T-cell (primary cell): ENCODE measurements around the gene MTHFD2L. TPM values are rescaled to one million over a fixed set of nuclear protein-coding genes. Genes with fewer than 3 reads are reported as not detected.

ENCODE experiments used
- ATAC-seq, 4 experiments: fragments of 200-7000 bp in 3 of 4; fragments of 150-1000 bp in 1 of 4; cut with Tn5 transposase; replicated peaks in 1 of 4; 1 replicate in 3 of 4; 2 replicates in 1 of 4; pipeline ENCODE4 v1.10.0; 2021; ENCODE audit warnings: moderate library complexity in 3 of 4, mild to moderate bottlenecking in 2 of 4, moderate number of reproducible peaks in 1 of 4
- CTCF ChIA-PET, 2 donors: fragments of 300-600 bp; sonication (Branson Sonifier 250); formaldehyde crosslinking; loops; one replicate each; lab custom pipeline; 2022; ENCODE audit warnings: antibody characterized with exemption in 2 of 2; lab: Charles Lee
- POLR2A ChIA-PET, 2 donors: fragments of 300-600 bp; sonication (Branson Sonifier 250); formaldehyde crosslinking; loops; one replicate each; lab custom pipeline; 2022; ENCODE audit warnings: antibody characterized with exemption in 2 of 2; lab: Charles Lee
- DNase-seq, 35 experiments: peaks; one replicate each; pipeline versions ENCODE4 v3.0.0 to v3.0.0-alpha.2; 2013 to 2023
- H3K27ac ChIP-seq: one replicate; pipeline ENCODE4 v1.5.1; 2013; ENCODE audit warnings: low read length
- H3K27me3 ChIP-seq, 2 experiments: replicated peaks in 1 of 2; 1 replicate in 1 of 2; 2 replicates in 1 of 2; pipeline versions ENCODE4 v1.6.1 to v1.7.0; 2013; ENCODE audit warnings: low read length in 1 of 2, mixed read lengths in 1 of 2; ENCODE audit not compliant: control insufficient read depth in 2 of 2, insufficient read depth in 2 of 2; ENCODE audit errors: extremely low read depth in 1 of 2
- H3K36me3 ChIP-seq, 2 donors: 1 replicate in 1 of 2; 2 replicates in 1 of 2; pipeline versions ENCODE4 v1.6.1 to v1.7.0; 2013; ENCODE audit warnings: low read length in 1 of 2; ENCODE audit not compliant: control insufficient read depth in 2 of 2, insufficient read depth in 1 of 2; ENCODE audit errors: extremely low read depth in 1 of 2
- H3K4me1 ChIP-seq, 2 experiments: 1 replicate in 1 of 2; 2 replicates in 1 of 2; pipeline versions ENCODE4 v1.6.1 to v1.7.0; 2013; ENCODE audit warnings: low read length in 2 of 2, mixed read lengths in 1 of 2; ENCODE audit not compliant: insufficient read depth in 2 of 2, control insufficient read depth in 1 of 2; ENCODE audit errors: extremely low read depth in 1 of 2
- H3K4me3 ChIP-seq, 2 donors: 1 replicate in 1 of 2; 2 replicates in 1 of 2; pipeline versions ENCODE4 v1.5.1 to v1.7.0; 2013; ENCODE audit warnings: mild to moderate bottlenecking in 2 of 2, low read length in 1 of 2, moderate library complexity in 1 of 2; ENCODE audit not compliant: control insufficient read depth in 1 of 2; ENCODE audit errors: extremely low read depth in 1 of 2
- H3K9me3 ChIP-seq: 2 replicates; pipeline ENCODE4 v1.7.0; 2013
- H3K27ac Mint-ChIP-seq, 2 donors: one replicate each; pipeline ENCODE4 v1.8.0; 2020 to 2021; ENCODE audit warnings: mild to moderate bottlenecking in 2 of 2, mixed read lengths in 2 of 2
- H3K27me3 Mint-ChIP-seq, 2 donors: one replicate each; pipeline ENCODE4 v1.8.0; 2021 to 2022; ENCODE audit warnings: mixed read lengths in 2 of 2
- H3K36me3 Mint-ChIP-seq: one replicate; pipeline ENCODE4 v1.8.0; 2021; ENCODE audit warnings: mixed read lengths
- H3K4me1 Mint-ChIP-seq, 3 donors: one replicate each; pipeline ENCODE4 v1.8.0; 2020 to 2022; ENCODE audit warnings: mixed read lengths in 3 of 3, mild to moderate bottlenecking in 1 of 3
- H3K4me3 Mint-ChIP-seq, 3 donors: one replicate each; pipeline ENCODE4 v1.8.0; 2020 to 2022; ENCODE audit warnings: mild to moderate bottlenecking in 3 of 3, mixed read lengths in 3 of 3, moderate library complexity in 3 of 3
- H3K9me3 Mint-ChIP-seq, 3 donors: one replicate each; pipeline ENCODE4 v1.8.0; 2020 to 2022; ENCODE audit warnings: mixed read lengths in 3 of 3
- WGBS: methylation state at CpG from one replicate; pipeline ENCODE4 v1.1.5; 2013; ENCODE audit warnings: missing lambda C conversion rate; ENCODE audit not compliant: insufficient coverage; 5-methylcytosine and 5-hydroxymethylcytosine counted together
- total RNA-seq, 35 experiments: library from RNA in 6 of 35; stranded (reverse) in 6 of 35; fragments of 120-200 nt in 1 of 35; gene quantifications; one replicate each; pipeline versions ENCODE4 v1.2.1 to v1.2.4 and lab custom pipeline; 2013 to 2026

Gene MTHFD2L
- total RNA-seq, 5 donors from 2014 or later (not counting 1 experiment from before 2014, with no cell fraction given): 7.2 to 9.8 (median 7.9) TPM

DNA sequence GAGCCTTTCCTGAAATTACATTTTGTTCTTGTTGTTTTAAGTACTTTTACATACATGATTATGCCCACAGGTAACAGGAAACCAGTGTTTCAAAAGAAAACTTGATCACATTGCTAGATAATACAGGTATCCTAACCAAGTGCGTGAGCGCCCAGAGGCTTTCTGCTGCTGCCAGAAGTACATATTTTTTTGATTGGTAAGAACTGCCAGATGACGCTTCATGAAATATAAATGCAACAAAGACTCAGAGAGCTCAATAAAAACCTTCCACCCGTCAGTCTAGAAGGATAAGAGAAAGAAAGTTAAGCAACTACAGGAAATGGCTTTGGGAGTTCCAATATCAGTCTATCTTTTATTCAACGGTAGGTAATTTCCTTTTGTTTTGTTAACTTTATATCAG lies 150.3 kb downstream of the MTHFD2L start, which contains the start of gene EPGN:
Gene EPGN (plus strand): TSS at position 256 of the 400 bp plus-strand sequence. CDS start 64 bp downstream, at position 320.
- Mint-ChIP-seq H3K27me3 (no peaks in the 10 kb centered on the region), H3K4me1 (peaks cover 9 to 13% (median 12%) of the 10 kb centered on the region in 3 donors), H3K27ac (peak within 1 kb of the TSS; percentile 65 to 74), H3K9me3 (no peaks in the 10 kb centered on the region), H3K4me3 (peak within 1 kb of the TSS; percentile 31 to 54 (median 49)), H3K36me3 (no peaks in the 10 kb centered on the region)
- POLR2A ChIA-PET: interaction anchor here in 1 of 2 donors (1.0 kb wide), 1 partner anchor 123 kb away, joined by 3 read pairs; no protein-coding TSS in a partner anchor
- CTCF ChIA-PET: interaction anchor here (1.0 to 2.2 kb wide), 3 partner anchors 75 to 80 kb away, joined by 3 to 7 read pairs (median 4); no protein-coding TSS in a partner anchor
- DNase-seq: peak in 20 of 35 experiments; percentile 2 to 71 (median 25)
- Histone ChIP-seq H3K4me1 (peaks cover 0 to 10% of the 10 kb centered on the region in 2 experiments), H3K36me3 (no peaks in the 10 kb centered on the region), H3K9me3 (no peaks in the 10 kb centered on the region), H3K27me3 (no peaks in the 10 kb centered on the region), H3K27ac (no peak within 1 kb of the TSS), H3K4me3 (no peak within 1 kb of the TSS)
- WGBS: no CpG with 5 or more reads among the region's 5 CpGs
- ATAC-seq: peak in 3 of 4 experiments; percentile 50 to 94 (median 56)

DNA sequence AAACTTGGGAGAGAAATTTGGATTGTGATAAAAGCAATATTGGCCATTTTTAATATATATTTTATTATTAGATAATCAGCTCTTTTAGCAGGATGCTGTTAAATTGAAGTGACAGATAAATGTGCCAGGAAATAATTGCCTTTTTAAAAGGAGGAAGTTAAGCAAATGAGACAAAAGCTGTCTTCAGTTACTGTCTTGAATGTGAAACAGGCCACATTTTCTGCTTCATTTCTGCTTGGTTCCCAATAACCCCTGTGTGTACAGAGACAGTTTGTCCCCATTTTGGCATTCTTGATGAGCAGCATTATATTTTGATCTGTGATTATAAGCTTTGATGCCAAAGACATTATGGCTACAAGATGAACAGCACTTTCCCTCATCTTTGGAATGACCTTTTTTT lies 151.3 kb downstream of the MTHFD2L start:
- H3K27me3 Mint-ChIP-seq: no peaks in the 10 kb centered on the region
- no peaks in the 10 kb centered on the region for H3K36me3 Mint-ChIP-seq
- Histone ChIP-seq H3K4me3 (no peak overlapping the region), H3K27me3 (no peaks in the 10 kb centered on the region), H3K27ac (no peak overlapping the region), H3K9me3 (no peaks in the 10 kb centered on the region), H3K4me1 (peaks cover 0 to 10% of the 10 kb centered on the region in 2 experiments), H3K36me3 (no peaks in the 10 kb centered on the region)
- ATAC-seq: no peak
- H3K27ac Mint-ChIP-seq: no peak overlapping the region
- no peaks in the 10 kb centered on the region for H3K9me3 Mint-ChIP-seq
- H3K4me1 Mint-ChIP-seq: peaks cover 9 to 13% (median 12%) of the 10 kb centered on the region in 3 donors
- ChIA-PET POLR2A (no interaction called here), CTCF (interaction anchor here (0.5 to 2.2 kb wide), 5 partner anchors 79 to 175 kb away, joined by 3 to 7 read pairs (median 3); no protein-coding TSS in a partner anchor)
- H3K4me3 Mint-ChIP-seq: no peak overlapping the region
- no peak for DNase-seq

DNA sequence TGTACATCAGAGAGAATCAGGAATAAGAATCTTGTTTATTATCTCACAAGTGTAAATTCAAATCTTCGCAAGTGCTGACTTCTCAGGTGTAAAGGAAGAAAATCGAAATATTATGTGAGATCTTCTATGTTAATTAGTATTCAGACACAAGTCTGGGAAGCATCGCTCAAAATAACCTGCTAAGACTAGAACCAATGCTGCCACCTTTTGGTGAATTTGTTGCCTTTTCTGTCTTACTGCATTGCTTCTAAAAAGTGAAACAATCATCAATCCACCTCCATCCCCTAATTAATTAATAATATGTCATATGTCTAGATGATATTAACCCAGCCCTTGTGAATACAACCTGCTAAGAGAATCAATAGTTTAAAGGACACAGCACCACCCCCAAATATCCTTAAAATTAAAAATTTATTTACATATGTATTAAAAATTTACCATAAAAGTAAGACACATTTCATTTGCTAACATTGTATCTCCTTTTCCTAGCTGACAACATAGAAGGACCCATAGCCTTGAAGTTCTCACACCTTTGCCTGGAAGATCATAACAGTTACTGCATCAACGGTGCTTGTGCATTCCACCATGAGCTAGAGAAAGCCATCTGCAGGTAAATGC lies 153.9 kb downstream of the MTHFD2L start:
- Mint-ChIP-seq H3K9me3 (no peaks in the 10 kb centered on the region), H3K27me3 (peaks cover 0 to 3% of the 10 kb centered on the region in 2 donors), H3K36me3 (no peaks in the 10 kb centered on the region), H3K4me3 (no peak overlapping the region), H3K4me1 (peaks cover 9 to 13% (median 12%) of the 10 kb centered on the region in 3 donors), H3K27ac (no peak overlapping the region)
- ChIA-PET POLR2A (no interaction called here), CTCF (interaction anchor here (0.6 to 2.0 kb wide), 3 partner anchors 82 to 123 kb away, joined by 3 to 13 read pairs (median 5); no protein-coding TSS in a partner anchor)
- Histone ChIP-seq H3K36me3 (no peaks in the 10 kb centered on the region), H3K27ac (no peak overlapping the region), H3K27me3 (no peaks in the 10 kb centered on the region), H3K4me3 (no peak overlapping the region), H3K9me3 (no peaks in the 10 kb centered on the region), H3K4me1 (peaks cover 0 to 10% of the 10 kb centered on the region in 2 experiments)
- DNase-seq (peak in 6 of 35 experiments; percentile 7 to 64 (median 12)), ATAC-seq (no peak)
- WGBS: no CpG with 5 or more reads among the region's 4 CpGs

DNA sequence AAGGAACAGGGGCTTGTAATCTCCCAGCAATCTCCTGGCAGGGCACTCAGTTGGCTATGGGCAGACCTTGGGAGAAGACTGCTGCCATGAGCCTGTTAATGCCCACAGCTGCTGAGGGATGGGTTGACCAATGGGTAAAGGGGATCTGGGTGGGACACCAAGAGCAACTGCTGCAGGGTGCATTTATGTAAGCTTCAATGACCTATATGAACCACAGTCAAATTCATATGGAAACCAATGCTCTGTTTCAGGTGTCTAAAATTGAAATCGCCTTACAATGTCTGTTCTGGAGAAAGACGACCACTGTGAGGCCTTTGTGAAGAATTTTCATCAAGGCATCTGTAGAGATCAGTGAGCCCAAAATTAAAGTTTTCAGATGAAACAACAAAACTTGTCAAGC lies 156.4 kb downstream of the MTHFD2L start:
- no peaks in the 10 kb centered on the region for H3K9me3 Mint-ChIP-seq
- no peak for DNase-seq

DNA sequence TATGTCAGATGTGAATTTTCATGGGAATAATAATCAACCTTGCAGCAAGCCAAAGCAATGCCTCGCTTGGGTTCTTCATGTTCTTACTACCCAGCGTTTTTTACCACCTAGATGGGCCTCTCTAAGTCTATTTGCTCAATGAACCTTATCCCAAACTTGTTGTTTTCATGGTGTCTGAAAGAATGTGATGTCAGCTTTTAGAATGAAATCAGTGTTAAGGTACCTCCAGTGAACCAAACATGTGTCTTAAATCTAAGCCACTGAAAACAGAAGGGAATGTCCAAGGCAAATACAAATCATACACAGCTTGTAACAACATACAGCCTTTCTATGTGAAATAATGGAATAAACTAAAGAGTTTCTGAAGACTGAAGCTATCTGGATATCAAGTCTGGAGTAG lies 157.0 kb downstream of the MTHFD2L start:
- ATAC-seq (no peak), DNase-seq (no peak)
- ChIA-PET POLR2A (no interaction called here), CTCF (interaction anchor here in 1 of 2 donors (0.8 to 1.2 kb wide), 2 partner anchors 84 to 356 kb away, joined by 3 to 4 read pairs; no protein-coding TSS in a partner anchor)
- no peak overlapping the region for H3K4me3 Mint-ChIP-seq
- Histone ChIP-seq H3K36me3 (no peaks in the 10 kb centered on the region), H3K9me3 (no peaks in the 10 kb centered on the region), H3K4me1 (no peaks in the 10 kb centered on the region), H3K27me3 (no peaks in the 10 kb centered on the region), H3K27ac (no peak overlapping the region), H3K4me3 (no peak overlapping the region)
- peaks cover 0 to 3% of the 10 kb centered on the region in 2 donors for H3K27me3 Mint-ChIP-seq
- no CpG with 5 or more reads among the region's 2 CpGs for WGBS
- no peaks in the 10 kb centered on the region for H3K9me3 Mint-ChIP-seq
- no peaks in the 10 kb centered on the region for H3K36me3 Mint-ChIP-seq
- no peaks in the 10 kb centered on the region for H3K4me1 Mint-ChIP-seq
- no peak overlapping the region for H3K27ac Mint-ChIP-seq

More for the DNA sequence above, 156.4 kb downstream of the MTHFD2L start:
- H3K36me3 Mint-ChIP-seq: no peaks in the 10 kb centered on the region
- H3K27ac Mint-ChIP-seq: no peak overlapping the region
- CTCF ChIA-PET: interaction anchor here in 1 of 2 donors (1.2 kb wide), 1 partner anchor 83 kb away, joined by 3 read pairs; no protein-coding TSS in a partner anchor
- Histone ChIP-seq H3K27ac (no peak overlapping the region), H3K9me3 (no peaks in the 10 kb centered on the region), H3K27me3 (no peaks in the 10 kb centered on the region), H3K4me3 (no peak overlapping the region), H3K4me1 (peaks cover 0 to 2% of the 10 kb centered on the region in 2 experiments), H3K36me3 (no peaks in the 10 kb centered on the region)
- POLR2A ChIA-PET: no interaction called here
- no CpG with 5 or more reads among the region's 2 CpGs for WGBS
- ATAC-seq: no peak
- no peak overlapping the region for H3K4me3 Mint-ChIP-seq
- peaks cover 0 to 3% of the 10 kb centered on the region in 2 donors for H3K27me3 Mint-ChIP-seq
- H3K4me1 Mint-ChIP-seq: peaks cover 0 to 2% (median 2%) of the 10 kb centered on the region in 3 donors

DNA sequence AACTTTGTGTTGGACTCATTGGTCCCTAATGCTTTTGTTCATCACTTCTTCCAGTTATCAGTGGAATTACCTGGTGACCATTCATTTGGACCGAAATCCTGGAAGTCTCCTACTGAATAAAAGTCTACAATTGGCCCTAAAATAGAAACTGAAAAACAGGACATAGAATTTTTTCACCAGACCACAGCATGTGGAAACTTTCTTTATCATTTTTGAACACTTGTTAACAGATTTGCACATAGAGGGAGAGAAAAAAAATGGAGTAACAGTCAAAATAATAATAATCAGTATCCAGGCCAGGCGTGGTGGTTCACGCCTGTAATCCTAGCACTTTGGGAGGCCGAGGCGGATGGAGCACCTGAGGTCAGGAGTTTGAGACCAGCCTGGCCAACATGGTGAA lies 157.5 kb downstream of the MTHFD2L start:
- Histone ChIP-seq H3K9me3 (no peaks in the 10 kb centered on the region), H3K36me3 (no peaks in the 10 kb centered on the region), H3K4me3 (no peak overlapping the region), H3K27me3 (no peaks in the 10 kb centered on the region), H3K27ac (no peak overlapping the region), H3K4me1 (no peaks in the 10 kb centered on the region)
- Mint-ChIP-seq H3K27me3 (peaks cover 0 to 3% of the 10 kb centered on the region in 2 donors), H3K9me3 (no peaks in the 10 kb centered on the region), H3K36me3 (no peaks in the 10 kb centered on the region), H3K27ac (no peak overlapping the region), H3K4me3 (no peak overlapping the region), H3K4me1 (peaks cover 0 to under 1% (median 0%) of the 10 kb centered on the region in 3 donors)
- DNase-seq (no peak), ATAC-seq (no peak)
- POLR2A ChIA-PET: no interaction called here
- CTCF ChIA-PET: interaction anchor here (0.7 to 0.8 kb wide), 3 partner anchors 11 to 356 kb away, joined by 3 to 4 read pairs (median 4); no protein-coding TSS in a partner anchor
- WGBS: 100% methylated on average over 2 of the region's 5 CpGs
